Activated naive CD8-positive, alpha-beta T cell treated with anti-CD3 and anti-CD28 coated beads, Interleukin-2, amount 50 U/mL, for 16 hours (primary cell): ENCODE data around the gene BPI.
"Not testable (repeated sequence)": the region's sequence is repeated elsewhere in the genome, so short reads cannot be mapped to it uniquely, and the experiment has no call there.

ENCODE experiments used
- DNase-seq: peaks from one replicate; pipeline ENCODE4 v3.0.0-alpha.2; 2020; ENCODE audit warnings: low read depth, low spot score

The BPI gene

GRCh38 chr20:38278131-38278530, 25.8 kb upstream of the BPI start:
- DNase-seq: no peak

GRCh38 chr20:38278763-38279162, 25.2 kb upstream of the BPI start:
- DNase-seq: no peak

GRCh38 chr20:38281176-38281915, 22.6 kb upstream of the BPI start:
- DNase-seq: not testable (repeated sequence)

GRCh38 chr20:38283236-38283635, 20.7 kb upstream of the BPI start:
- DNase-seq: no peak

GRCh38 chr20:38284066-38284650, 19.8 kb upstream of the BPI start:
- DNase-seq: not testable (repeated sequence)

- no peak for DNase-seq
These were observed 19.0 kb upstream of the BPI start for GRCh38 chr20:38284893-38285444.

- no peak for DNase-seq
These were observed 17.1 kb upstream of the BPI start for GRCh38 chr20:38286586-38287531.

GRCh38 chr20:38290829-38291814, 12.8 kb upstream of the BPI start:
- DNase-seq: no peak

GRCh38 chr20:38291966-38292365, 12.0 kb upstream of the BPI start:
- no peak for DNase-seq

- DNase-seq: no peak
These were observed 10.4 kb upstream of the BPI start for GRCh38 chr20:38293491-38294065.

GRCh38 chr20:38294076-38294591, 9.8 kb upstream of the BPI start:
- DNase-seq: no peak

GRCh38 chr20:38295811-38296210, 8.1 kb upstream of the BPI start:
- DNase-seq: no peak

- DNase-seq: no peak
These were observed 7.5 kb upstream of the BPI start for GRCh38 chr20:38296433-38296832.

- no peak for DNase-seq
These were observed 5.9 kb upstream of the BPI start for GRCh38 chr20:38297916-38298674.

- no peak for DNase-seq
These were observed 5.1 kb upstream of the BPI start for GRCh38 chr20:38298768-38299288.

- no peak for DNase-seq
These were observed 4.0 kb upstream of the BPI start for GRCh38 chr20:38299963-38300362.

- DNase-seq: no peak
These were observed 3.5 kb upstream of the BPI start for GRCh38 chr20:38300438-38300837.

- no peak for DNase-seq
These were observed 2.6 kb upstream of the BPI start for GRCh38 chr20:38301309-38301708.

- DNase-seq: no peak
These were observed 1.2 kb upstream of the BPI start for GRCh38 chr20:38302786-38303185.
